IgD-negative memory B cell (primary cell): ENCODE measurements around the gene KSR1. TPM values are rescaled to one million over a fixed set of nuclear protein-coding genes. Genes with fewer than 3 reads are reported as not detected.
A peak's percentile ranks its signal among the peaks of the same experiment; 100 is the strongest.

ENCODE experiments used
- H3K27ac Mint-ChIP-seq, 3 donors: one replicate each; pipeline ENCODE4 v1.8.0; 2020 to 2022; ENCODE audit warnings: mild to moderate bottlenecking in 3 of 3, mixed read lengths in 3 of 3, moderate library complexity in 1 of 3
- H3K27me3 Mint-ChIP-seq: one replicate; pipeline ENCODE4 v1.8.0; 2021; ENCODE audit warnings: mixed read lengths
- H3K36me3 Mint-ChIP-seq: one replicate; pipeline ENCODE4 v1.8.0; 2020; ENCODE audit warnings: mild to moderate bottlenecking, mixed read lengths
- H3K4me1 Mint-ChIP-seq, 3 donors: one replicate each; pipeline ENCODE4 v1.8.0; 2020 to 2022; ENCODE audit warnings: mixed read lengths in 3 of 3, mild to moderate bottlenecking in 1 of 3
- H3K4me3 Mint-ChIP-seq, 4 donors: one replicate each; pipeline ENCODE4 v1.8.0; 2020 to 2022; ENCODE audit warnings: mild to moderate bottlenecking in 4 of 4, mixed read lengths in 4 of 4, moderate library complexity in 3 of 4
- H3K9me3 Mint-ChIP-seq, 3 donors: one replicate each; pipeline ENCODE4 v1.8.0; 2020 to 2021; ENCODE audit warnings: mixed read lengths in 3 of 3, mild to moderate bottlenecking in 1 of 3
- polyA plus RNA-seq: library from polyadenylated mRNA; unstranded; fragments of 300-500 nt; fragmentation: Illumina TruSeq; gene quantifications from one replicate; pipeline ENCODE4 v1.2.3, GENCODE V29; 2021

Gene KSR1
- polyA plus RNA-seq, 1 donor from 2014 or later = 2.1 TPM

DNA sequence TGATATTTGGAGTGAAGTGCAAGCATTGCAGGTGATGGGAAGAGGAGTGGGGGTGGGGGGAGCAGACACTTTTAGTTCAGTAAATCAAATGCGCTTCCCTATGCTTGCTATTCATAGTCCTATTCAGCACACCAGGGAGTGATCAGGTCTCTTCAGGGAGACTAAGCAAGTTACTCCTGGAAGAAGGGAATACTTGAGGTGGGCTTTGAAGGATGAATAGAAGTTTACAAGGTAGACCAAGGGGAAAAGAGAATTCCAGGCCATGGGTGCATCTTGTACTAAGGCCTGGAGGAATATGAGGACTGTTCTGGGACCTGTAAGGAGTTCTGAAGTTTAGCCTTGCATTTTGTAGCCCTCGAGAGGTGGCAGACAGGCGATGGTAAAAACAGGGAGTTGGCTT, 134.6 kb downstream of the KSR1 start:
- H3K27ac Mint-ChIP-seq = peak overlapping the region in 1 of 3 donors; percentile 45
- no peaks in the 10 kb centered on the region for H3K27me3 Mint-ChIP-seq
- H3K4me3 Mint-ChIP-seq = no peak overlapping the region
- H3K9me3 Mint-ChIP-seq = no peaks in the 10 kb centered on the region
- H3K4me1 Mint-ChIP-seq = no peaks in the 10 kb centered on the region
- H3K36me3 Mint-ChIP-seq = peaks cover 7% of the 10 kb centered on the region

DNA sequence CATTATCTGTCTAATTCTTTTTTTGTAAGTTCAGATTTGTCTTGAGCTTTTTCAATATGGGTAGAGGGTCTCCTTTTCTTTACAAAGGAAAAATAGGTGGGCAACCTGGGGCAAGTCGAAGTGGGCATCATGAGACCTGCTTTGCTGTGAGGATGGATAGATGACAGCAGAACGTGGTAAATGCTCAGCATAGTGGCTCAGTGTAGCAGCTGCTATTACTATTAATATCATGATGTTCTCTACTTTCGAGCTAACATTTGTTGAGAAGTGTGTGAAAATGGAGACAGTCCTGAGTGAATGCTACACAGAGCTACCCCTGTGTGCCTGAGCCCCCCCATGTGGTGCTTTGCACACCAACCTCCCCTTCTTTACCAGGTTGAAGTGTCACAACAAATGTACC, 135.7 kb downstream of the KSR1 start:
- no peaks in the 10 kb centered on the region for H3K4me1 Mint-ChIP-seq
- H3K36me3 Mint-ChIP-seq = peaks cover 8% of the 10 kb centered on the region
- no peaks in the 10 kb centered on the region for H3K27me3 Mint-ChIP-seq
- no peaks in the 10 kb centered on the region for H3K9me3 Mint-ChIP-seq
- no peak overlapping the region for H3K27ac Mint-ChIP-seq
- H3K4me3 Mint-ChIP-seq = no peak overlapping the region

DNA sequence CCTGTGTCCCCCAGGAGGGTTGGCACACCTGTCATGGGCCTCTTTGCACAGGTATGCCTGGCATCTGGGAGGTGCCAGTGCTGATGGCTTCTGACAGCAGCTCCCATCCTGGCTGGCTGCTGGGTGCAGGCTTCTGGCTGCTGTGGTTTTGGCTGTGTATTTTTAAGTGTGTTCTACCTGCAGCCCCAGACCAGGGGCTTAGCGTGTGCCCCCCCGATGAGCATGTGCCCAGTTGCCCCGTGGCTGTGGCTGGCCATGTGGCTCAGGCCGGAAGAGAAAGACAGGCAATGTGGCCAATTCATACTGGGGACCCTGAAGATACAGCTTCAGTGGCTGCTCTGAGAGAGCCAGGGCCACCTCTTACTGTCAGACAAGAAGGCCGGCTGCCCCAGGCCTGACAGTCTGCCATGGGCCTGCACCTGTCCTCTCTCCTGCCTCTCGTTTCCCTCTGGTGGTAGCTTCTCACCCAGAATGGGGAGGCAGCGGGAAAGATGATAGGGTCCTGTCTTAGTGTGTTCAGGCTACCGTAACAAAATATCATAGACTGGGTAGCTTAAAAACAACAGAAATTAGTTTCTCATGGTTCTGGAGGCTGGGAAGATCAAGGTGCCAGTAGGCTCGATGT, 137.1 kb downstream of the KSR1 start:
- Mint-ChIP-seq H3K27me3 (no peaks in the 10 kb centered on the region), H3K27ac (no peak overlapping the region), H3K9me3 (no peaks in the 10 kb centered on the region), H3K36me3 (peaks cover 8% of the 10 kb centered on the region), H3K4me1 (no peaks in the 10 kb centered on the region), H3K4me3 (no peak overlapping the region)

DNA sequence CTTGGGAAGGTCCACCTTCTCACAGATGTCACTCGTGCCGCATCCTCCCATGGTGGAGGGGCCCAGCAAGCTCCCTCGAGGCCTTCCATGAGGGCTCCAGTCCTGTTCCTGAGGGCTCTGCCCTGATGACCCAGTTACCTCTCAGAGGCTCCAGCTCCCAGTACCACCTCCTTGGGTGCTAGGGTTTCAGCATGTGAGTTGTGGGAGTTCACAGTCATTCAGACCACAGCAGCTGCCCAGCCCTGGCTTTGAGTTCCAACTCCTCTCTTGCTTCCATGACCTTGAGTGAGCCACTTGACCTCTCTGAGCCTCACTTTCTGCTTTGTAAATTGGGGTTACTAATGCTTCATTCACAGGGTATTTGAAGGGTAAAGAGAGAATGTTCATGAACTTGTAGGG, 137.6 kb downstream of the KSR1 start:
- no peak overlapping the region for H3K4me3 Mint-ChIP-seq
- no peaks in the 10 kb centered on the region for H3K9me3 Mint-ChIP-seq
- H3K27me3 Mint-ChIP-seq = no peaks in the 10 kb centered on the region
- no peaks in the 10 kb centered on the region for H3K4me1 Mint-ChIP-seq
- peaks cover 8% of the 10 kb centered on the region for H3K36me3 Mint-ChIP-seq
- H3K27ac Mint-ChIP-seq = no peak overlapping the region

DNA sequence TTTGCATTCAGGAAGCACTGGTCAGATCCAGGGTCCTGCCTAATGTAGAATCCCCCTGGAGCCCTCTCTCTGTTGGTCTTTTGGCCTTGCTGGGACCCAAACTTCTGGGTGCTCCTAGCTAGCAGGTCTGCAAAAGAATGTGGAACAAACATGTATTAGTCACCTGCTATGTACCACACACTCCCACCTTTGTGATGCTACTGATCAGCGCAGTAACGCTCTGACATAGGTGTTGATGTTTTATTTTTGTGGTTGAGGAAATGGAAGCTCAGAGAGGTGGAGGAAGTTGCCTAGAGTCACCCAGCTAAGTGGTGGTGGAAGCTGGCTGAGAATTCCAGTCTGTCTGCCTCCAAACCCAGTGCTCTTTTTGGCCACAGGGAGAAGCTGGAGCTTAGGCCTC, 139.0 kb downstream of the KSR1 start:
- no peak overlapping the region for H3K4me3 Mint-ChIP-seq
- no peaks in the 10 kb centered on the region for H3K27me3 Mint-ChIP-seq
- peaks cover 0 to 2% (median 0%) of the 10 kb centered on the region in 3 donors for H3K4me1 Mint-ChIP-seq
- no peaks in the 10 kb centered on the region for H3K9me3 Mint-ChIP-seq
- H3K36me3 Mint-ChIP-seq = peaks cover 5% of the 10 kb centered on the region
- H3K27ac Mint-ChIP-seq = peak overlapping the region in 1 of 3 donors; percentile 82

DNA sequence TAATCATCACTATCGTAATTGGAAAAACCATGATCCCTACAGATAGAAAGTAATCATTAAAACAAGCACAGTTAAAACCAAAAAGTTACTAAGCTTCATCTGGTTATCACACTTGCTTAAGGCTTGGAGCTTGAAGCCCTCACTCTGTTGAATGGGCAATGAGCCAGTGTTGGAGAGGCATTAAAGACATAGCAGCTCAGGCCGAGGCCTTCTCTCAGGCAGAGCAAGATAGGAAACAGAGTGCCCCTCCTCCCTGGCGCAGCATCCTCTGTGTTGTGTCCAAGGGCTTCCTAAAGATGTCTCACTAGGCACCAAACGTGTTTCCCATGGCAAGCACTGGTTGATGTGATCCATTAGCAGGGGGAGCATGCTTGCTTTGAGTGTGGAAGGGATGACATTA, 139.8 kb downstream of the KSR1 start:
- peak overlapping the region in 1 of 3 donors; percentile 83 for H3K27ac Mint-ChIP-seq
- H3K27me3 Mint-ChIP-seq = no peaks in the 10 kb centered on the region
- H3K4me1 Mint-ChIP-seq = peaks cover 0 to 2% (median 0%) of the 10 kb centered on the region in 3 donors
- peaks cover 3% of the 10 kb centered on the region for H3K36me3 Mint-ChIP-seq
- no peaks in the 10 kb centered on the region for H3K9me3 Mint-ChIP-seq
- no peak overlapping the region for H3K4me3 Mint-ChIP-seq

DNA sequence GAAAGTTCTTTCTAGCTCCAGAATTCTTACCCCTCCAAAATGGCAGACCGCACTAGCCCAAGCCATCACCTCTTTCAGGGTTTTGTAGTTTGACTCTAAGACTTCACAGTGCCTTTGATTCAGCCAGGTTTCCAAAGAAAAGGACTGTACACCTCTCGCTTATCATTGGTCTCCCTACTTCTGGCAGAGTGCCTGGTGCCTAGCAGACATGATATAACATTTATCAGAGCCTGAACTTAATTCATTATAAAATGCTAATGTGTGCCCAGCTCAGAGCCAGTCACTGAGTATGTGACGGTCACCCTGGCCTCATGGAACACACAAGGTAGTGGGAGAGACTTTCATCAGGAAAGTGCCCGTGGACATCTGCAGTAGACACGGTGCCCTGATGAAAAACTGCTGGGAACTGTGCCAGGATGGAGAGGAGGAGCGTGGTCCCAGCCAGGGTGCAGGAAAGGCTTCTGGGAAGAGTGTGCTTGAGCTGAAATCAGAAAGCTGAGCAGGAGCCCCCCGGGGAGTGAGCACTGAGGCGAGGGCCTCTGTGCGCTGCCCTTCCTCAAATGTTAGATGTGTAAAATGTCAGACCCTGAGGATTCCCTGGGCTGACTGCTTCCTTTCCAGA, 140.4 kb downstream of the KSR1 start:
- Mint-ChIP-seq H3K4me1 (peaks cover 0 to 3% (median 0%) of the 10 kb centered on the region in 3 donors), H3K4me3 (no peak overlapping the region), H3K9me3 (no peaks in the 10 kb centered on the region), H3K27ac (peak overlapping the region; percentile 39 to 83 (median 50)), H3K36me3 (peaks cover 3% of the 10 kb centered on the region), H3K27me3 (no peaks in the 10 kb centered on the region)

DNA sequence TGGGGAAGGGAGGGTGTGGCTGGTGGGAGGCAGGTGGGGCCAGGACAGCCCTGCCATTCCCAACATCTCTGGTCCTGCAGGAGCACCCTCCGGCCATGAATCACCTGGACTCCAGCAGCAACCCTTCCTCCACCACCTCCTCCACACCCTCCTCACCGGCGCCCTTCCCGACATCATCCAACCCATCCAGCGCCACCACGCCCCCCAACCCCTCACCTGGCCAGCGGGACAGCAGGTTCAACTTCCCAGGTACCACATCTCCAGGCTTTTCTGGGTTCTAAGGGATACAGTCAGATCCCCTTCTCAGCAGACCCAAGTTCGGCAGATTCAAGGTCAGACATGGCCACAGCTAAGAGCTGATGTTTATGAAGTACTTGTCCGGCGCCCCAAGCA, 140.9 kb downstream of the KSR1 start:
- Mint-ChIP-seq H3K27me3 (no peaks in the 10 kb centered on the region), H3K4me3 (no peak overlapping the region), H3K36me3 (peaks cover 3% of the 10 kb centered on the region), H3K27ac (peak overlapping the region in 1 of 3 donors; percentile 59), H3K4me1 (peaks cover 0 to 5% (median 0%) of the 10 kb centered on the region in 3 donors), H3K9me3 (no peaks in the 10 kb centered on the region)

DNA sequence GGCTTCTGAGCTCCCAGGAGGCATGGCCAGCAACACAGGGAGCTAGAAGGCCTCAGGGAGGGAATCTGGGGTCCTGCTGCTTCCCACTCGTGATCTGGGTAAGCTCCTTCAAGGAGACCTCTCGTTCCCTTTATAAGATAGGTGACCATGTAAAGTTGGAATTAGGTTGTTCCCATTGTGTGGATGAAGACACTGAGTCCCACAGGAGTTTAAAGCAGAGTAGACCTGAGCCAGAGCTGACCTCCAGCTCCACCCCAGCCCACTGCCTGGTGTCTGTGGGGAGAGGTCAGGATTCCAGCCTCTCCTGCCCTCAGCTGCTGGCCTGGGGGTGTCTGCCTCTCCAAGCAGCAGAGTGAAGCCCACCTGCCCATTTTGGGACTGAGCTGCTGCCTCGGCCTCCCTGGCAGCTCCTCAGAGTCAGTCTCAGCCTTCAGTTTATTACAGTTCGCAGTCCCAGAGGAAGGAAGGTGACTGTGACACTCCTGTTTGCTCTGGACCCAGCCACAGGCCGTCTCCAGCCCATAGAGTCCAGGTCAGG, 141.6 kb downstream of the KSR1 start:
- no peaks in the 10 kb centered on the region for H3K9me3 Mint-ChIP-seq
- peaks cover 3% of the 10 kb centered on the region for H3K36me3 Mint-ChIP-seq
- no peaks in the 10 kb centered on the region for H3K27me3 Mint-ChIP-seq
- H3K27ac Mint-ChIP-seq = peak overlapping the region in 1 of 3 donors; percentile 57
- H3K4me3 Mint-ChIP-seq = no peak overlapping the region
- peaks cover 0 to 5% (median 0%) of the 10 kb centered on the region in 3 donors for H3K4me1 Mint-ChIP-seq

DNA sequence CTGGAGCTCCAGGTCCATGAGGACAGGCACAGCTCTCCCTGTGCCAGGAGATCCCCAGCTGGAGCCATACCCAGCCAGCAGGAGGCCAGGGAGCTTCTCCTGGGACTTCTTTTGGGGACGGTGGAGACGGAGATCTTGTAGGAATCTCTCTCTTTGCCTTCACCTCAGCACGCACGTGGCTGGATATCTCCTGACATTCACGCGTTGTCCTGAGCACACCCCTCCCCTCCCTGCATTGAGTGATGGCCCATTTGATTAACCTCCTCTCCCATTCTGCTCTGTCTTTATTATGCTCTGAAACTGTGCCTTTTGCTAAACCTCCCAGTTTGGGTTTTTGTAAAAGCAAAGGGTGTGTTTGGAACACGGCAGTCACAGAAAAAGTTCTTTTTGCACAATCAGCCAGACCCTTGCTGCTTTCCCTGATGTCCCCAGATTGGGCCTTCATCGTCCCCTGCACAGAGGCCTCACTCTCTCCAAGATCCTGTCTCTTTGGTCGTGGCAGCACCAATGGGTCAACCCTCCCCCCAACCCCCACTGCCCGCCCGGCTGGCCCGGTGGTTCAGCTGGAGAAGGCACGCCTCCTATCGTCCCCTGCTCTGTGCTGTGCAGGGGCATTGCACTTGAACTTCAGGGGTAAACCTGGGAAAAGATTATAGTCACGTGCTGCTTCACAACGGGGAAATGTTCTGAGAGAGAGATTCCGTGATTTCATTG, 142.2 kb downstream of the KSR1 start:
- Mint-ChIP-seq H3K9me3 (no peaks in the 10 kb centered on the region), H3K4me1 (peaks cover 0 to 7% (median 0%) of the 10 kb centered on the region in 3 donors), H3K27me3 (no peaks in the 10 kb centered on the region), H3K36me3 (peaks cover 3% of the 10 kb centered on the region), H3K4me3 (no peak overlapping the region), H3K27ac (no peak overlapping the region)

DNA sequence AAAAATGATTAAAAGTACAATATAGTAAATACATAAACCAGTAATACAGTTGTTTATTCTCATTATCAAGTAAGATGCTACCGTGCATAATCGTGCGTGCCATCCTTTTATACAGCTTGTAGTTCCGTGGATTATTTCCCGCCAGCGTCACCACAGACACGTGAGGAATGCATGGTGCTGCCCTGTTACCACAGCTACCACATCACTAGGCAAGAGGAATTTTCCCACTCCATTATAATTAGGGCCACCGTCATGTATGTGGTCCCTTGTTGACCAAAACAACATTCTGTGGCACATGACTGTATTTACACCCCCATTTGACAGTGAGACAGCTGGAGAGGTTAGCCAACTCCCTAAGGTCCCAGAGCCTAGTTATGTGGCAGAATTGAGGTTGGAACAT, 144.2 kb downstream of the KSR1 start:
- Mint-ChIP-seq H3K9me3 (no peaks in the 10 kb centered on the region), H3K27me3 (no peaks in the 10 kb centered on the region), H3K27ac (no peak overlapping the region), H3K4me1 (peaks cover 0 to 7% (median 0%) of the 10 kb centered on the region in 3 donors), H3K36me3 (peaks cover 4% of the 10 kb centered on the region), H3K4me3 (no peak overlapping the region)

DNA sequence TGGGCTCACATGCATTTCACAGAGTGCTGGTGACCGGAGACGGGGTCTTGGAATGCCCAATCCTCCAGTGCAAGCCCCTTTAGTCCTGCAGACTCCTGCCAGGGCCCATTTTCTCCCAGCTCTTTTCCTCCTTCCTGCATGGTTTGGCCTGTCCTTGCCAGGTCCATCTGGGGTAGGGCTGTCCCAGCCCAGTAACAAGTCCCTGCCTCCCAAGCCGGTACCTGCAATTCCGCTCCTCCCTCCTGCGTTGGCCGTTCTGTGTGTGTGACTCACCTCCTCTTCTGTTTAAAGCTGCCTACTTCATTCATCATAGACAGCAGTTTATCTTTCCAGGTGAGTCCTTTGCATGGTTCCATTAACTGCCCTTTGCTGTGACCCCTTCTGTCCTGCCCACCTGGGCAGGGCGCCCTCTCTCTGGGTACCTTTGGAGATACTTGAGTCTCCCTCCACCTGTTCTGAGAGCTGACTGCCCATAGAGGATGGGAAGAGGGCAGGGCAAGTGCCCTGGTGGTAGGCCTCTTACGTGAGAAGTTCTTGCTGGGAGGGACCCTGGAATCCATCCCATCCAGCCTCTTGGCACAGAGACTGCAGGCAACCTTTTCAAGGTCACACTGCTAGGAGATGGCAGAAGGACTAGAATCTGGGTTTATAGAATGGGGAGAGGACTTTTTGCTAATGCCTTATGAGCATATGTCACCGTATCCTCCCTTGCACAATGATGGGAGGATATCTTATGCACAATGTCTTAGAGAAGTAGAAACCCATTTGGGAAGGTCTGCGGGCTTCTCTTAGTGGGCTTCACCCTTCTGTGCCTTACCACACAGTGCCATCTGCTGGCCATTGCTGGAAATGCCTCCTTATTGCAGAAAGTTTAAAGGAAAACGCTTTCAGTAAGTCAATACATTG, 145.1 kb downstream of the KSR1 start:
- Mint-ChIP-seq H3K27me3 (no peaks in the 10 kb centered on the region), H3K9me3 (no peaks in the 10 kb centered on the region), H3K36me3 (peaks cover 10% of the 10 kb centered on the region), H3K4me3 (no peak overlapping the region), H3K4me1 (peaks cover 0 to 7% (median 0%) of the 10 kb centered on the region in 3 donors), H3K27ac (peak overlapping the region in 1 of 3 donors; percentile 11)

DNA sequence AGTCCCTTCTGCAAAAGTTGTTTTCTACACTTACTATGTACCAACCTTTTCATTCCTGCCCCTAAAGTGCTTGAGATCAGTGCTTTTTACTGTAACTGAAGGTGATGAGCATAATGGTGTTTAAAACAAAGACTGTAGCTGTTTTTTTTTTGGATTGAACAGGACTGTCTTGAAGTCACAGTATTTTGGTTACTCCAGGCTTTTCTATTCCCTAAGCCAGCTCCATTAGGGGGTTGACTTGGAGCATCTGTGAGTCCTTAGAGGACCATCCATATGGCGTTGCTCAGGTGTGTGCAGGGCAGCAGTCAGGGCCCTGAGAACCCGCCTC, 145.7 kb downstream of the KSR1 start:
- Mint-ChIP-seq H3K36me3 (peaks cover 9% of the 10 kb centered on the region), H3K27ac (no peak overlapping the region), H3K4me3 (no peak overlapping the region), H3K4me1 (peaks cover 0 to 7% (median 0%) of the 10 kb centered on the region in 3 donors), H3K9me3 (no peaks in the 10 kb centered on the region), H3K27me3 (no peaks in the 10 kb centered on the region)

DNA sequence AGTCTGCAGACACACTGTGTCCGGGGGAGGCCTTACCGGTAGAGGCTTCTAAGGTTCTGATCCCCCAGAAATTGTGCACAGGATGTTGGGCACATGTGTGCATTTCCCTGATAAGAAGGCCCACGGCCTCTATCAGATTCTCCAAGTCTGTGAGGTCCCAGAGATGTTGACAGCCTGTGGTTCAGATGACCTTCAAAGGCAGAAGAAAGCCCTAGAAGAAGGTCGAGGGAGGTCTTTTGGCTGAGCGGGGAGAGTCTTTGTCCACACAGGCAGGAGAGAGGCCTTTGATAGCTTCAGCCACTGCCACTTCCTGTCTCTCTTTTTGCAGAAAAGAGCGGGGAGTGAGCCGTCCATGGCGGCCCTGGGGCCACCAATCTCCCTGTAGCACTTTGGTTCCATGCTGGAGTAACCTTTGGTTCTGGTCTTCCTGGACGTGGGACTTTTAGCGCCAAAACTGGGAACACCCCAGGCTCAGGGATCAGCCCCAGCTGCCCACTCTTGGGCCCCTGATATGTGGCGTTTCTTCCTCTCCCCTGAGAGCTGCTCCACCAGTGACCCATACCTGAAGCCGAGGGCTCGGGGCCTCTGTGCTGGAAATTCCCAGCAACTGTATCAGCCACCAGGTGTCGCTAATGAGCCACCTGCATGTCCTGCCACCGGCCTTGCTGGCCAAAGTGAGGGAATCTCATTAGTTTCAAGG, 146.6 kb downstream of the KSR1 start:
- H3K9me3 Mint-ChIP-seq = no peaks in the 10 kb centered on the region
- no peak overlapping the region for H3K27ac Mint-ChIP-seq
- H3K36me3 Mint-ChIP-seq = peaks cover 9% of the 10 kb centered on the region
- peaks cover 0 to 7% (median 0%) of the 10 kb centered on the region in 3 donors for H3K4me1 Mint-ChIP-seq
- H3K27me3 Mint-ChIP-seq = no peaks in the 10 kb centered on the region
- no peak overlapping the region for H3K4me3 Mint-ChIP-seq
